Panc1 (cell line): ENCODE results near the gene WSCD2. TPM values are rescaled to one million over a fixed set of nuclear protein-coding genes. Genes with fewer than 3 reads are reported as not detected.

Experiments
- ATAC-seq: fragments of 200-7000 bp; cut with Tn5 transposase; 2 replicates; pipeline ENCODE4 v1.9.1; 2020; ENCODE audit warnings: mild to moderate bottlenecking, moderate library complexity
- BruUV-seq: library from RNA; stranded (reverse); fragments of 400-500 nt; replicated peaks from 2 replicates; lab custom pipeline; 2021; lab: Mats Ljungman, UMichigan
- CTCF ChIA-PET: fragments of 300-600 bp; sonication (Branson Sonifier 250); formaldehyde crosslinking; loops from one replicate; lab custom pipeline; 2022; ENCODE audit warnings: antibody characterized with exemption; lab: Charles Lee
- POLR2A ChIA-PET: fragments of 300-600 bp; sonication (Branson Sonifier 250); formaldehyde crosslinking; loops from one replicate; lab custom pipeline; 2022; ENCODE audit warnings: antibody characterized with exemption; lab: Charles Lee
- DNase-seq: peaks from one replicate; pipeline ENCODE4 v3.0.0-alpha.2; 2010; ENCODE audit warnings: low read depth, low spot score
- H3K27ac ChIP-seq: 2 replicates; pipeline ENCODE4 v1.5.1; 2011; ENCODE audit warnings: mild to moderate bottlenecking, low read length, inconsistent platforms
- H3K27me3 ChIP-seq: fragments of 200-500 bp; sonication (Bioruptor generic); 2 replicates; pipeline ENCODE4 v1.6.0; 2014; ENCODE audit warnings: low read length, inconsistent platforms; ENCODE audit not compliant: control insufficient read depth, insufficient read depth
- H3K36me3 ChIP-seq: fragments of 200-500 bp; sonication (Bioruptor generic); 2 replicates; pipeline ENCODE4 v1.5.1; 2014; ENCODE audit warnings: inconsistent platforms, mild to moderate bottlenecking, low read length, moderate library complexity; ENCODE audit not compliant: control insufficient read depth, insufficient read depth
- H3K4me1 ChIP-seq: 2 replicates; pipeline ENCODE4 v1.5.1; 2011; ENCODE audit warnings: inconsistent platforms, mild to moderate bottlenecking, low read length, moderate library complexity; ENCODE audit not compliant: control insufficient read depth, insufficient read depth
- H3K4me3 ChIP-seq, 2 experiments: 2 replicates each; pipeline ENCODE4 v1.5.1; 2011 to 2012; ENCODE audit warnings: low read depth in 2 of 2, low read length in 2 of 2, mild to moderate bottlenecking in 2 of 2, inconsistent platforms in 1 of 2, moderate library complexity in 1 of 2
- H3K9me3 ChIP-seq: fragments of 200-500 bp; sonication (Bioruptor generic); 2 replicates; pipeline ENCODE4 v1.5.1; 2014; ENCODE audit warnings: low read depth, mild to moderate bottlenecking, inconsistent platforms, low read length, moderate library complexity; ENCODE audit not compliant: control insufficient read depth, insufficient read depth
- CTCF ChIP-seq: fragments of 450-650 bp; IDR thresholded peaks from 2 replicates; pipeline ENCODE4 v1.5.1; 2017; ENCODE audit warnings: mild to moderate bottlenecking
- POLR2AphosphoS5 ChIP-seq: IDR thresholded peaks from 2 replicates; pipeline ENCODE4 v1.6.1; 2012; ENCODE audit warnings: mild to moderate bottlenecking, low read depth, low read length, moderate library complexity
- REST ChIP-seq, 2 experiments: IDR thresholded peaks; 2 replicates each; pipeline ENCODE4 v1.6.1; 2011 to 2012; ENCODE audit warnings: low read depth in 2 of 2, control low read depth in 1 of 2, low read length in 1 of 2, mild to moderate bottlenecking in 1 of 2, moderate library complexity in 1 of 2; ENCODE audit not compliant: insufficient read depth in 1 of 2
- SIN3A ChIP-seq: IDR thresholded peaks from 2 replicates; pipeline ENCODE4 v1.6.1; 2012; ENCODE audit warnings: low read depth, mild to moderate bottlenecking, low read length, moderate library complexity, borderline replicate concordance; ENCODE audit not compliant: insufficient read depth
- TCF7L2 ChIP-seq: IDR thresholded peaks from 2 replicates; pipeline ENCODE4 v1.6.1; 2011; ENCODE audit warnings: mild to moderate bottlenecking, low read depth, low read length, inconsistent platforms
- in situ Hi-C: cut with HindIII; loops from 2 replicates; pipeline ENCODE4 v1.10.0; 2016; ENCODE audit warnings: low sequenced_read_pairs, low pct_unique_long_range_greater_than_20kb
- intact Hi-C: fragments of 100-400 bp; cut with micrococcal nuclease; formaldehyde crosslinking; loops from one replicate; pipeline ENCODE4 v1.10.0; 2022; ENCODE audit not compliant: unreplicated experiment
- total RNA-seq: library from RNA; stranded (reverse); gene quantifications from one replicate; pipeline ENCODE4 v1.2.1, GENCODE V29; 2021; ENCODE audit not compliant: unreplicated experiment

Gene WSCD2
- total RNA-seq, 1 experiment from 2014 or later: 0.64 TPM

- no peak overlapping the region for H3K4me3 ChIP-seq
- intact Hi-C loops: no loop called here
- H3K9me3 ChIP-seq: no peaks in the 10 kb centered on the region
- in situ Hi-C loops: no loop called here
- ChIA-PET POLR2A (no interaction called here), CTCF (interaction anchor here (0.5 kb wide), 1 partner anchor 73 kb away, joined by 4 read pairs; no protein-coding TSS in a partner anchor)
- no peak for DNase-seq
- ATAC-seq: no peak
- no peaks in the 10 kb centered on the region for H3K4me1 ChIP-seq
- H3K27ac ChIP-seq: no peak overlapping the region
- peaks cover 5% of the 10 kb centered on the region for H3K27me3 ChIP-seq
- no peaks in the 10 kb centered on the region for H3K36me3 ChIP-seq
- no peak for TF ChIP-seq SIN3A
- no peak for TF ChIP-seq POLR2AphosphoS5
- no peak for TF ChIP-seq TCF7L2
- TF ChIP-seq REST (IDR thresholded peaks at IDR 0.05; ENCODE audit: insufficient read depth in 1 of 2, low read depth in 2 of 2, low read length in 1 of 2): no peak
- TF ChIP-seq CTCF: no peak
- no TSS peak for BruUV-seq
Observed at GRCh38 chr12:108236366-108236765, 107.3 kb downstream of the WSCD2 start.

GRCh38 chr12:108237272-108237671, 108.2 kb downstream of the WSCD2 start:
- H3K36me3 ChIP-seq: no peaks in the 10 kb centered on the region
- intact Hi-C loops: no loop called here
- no peak overlapping the region for H3K4me3 ChIP-seq
- no peaks in the 10 kb centered on the region for H3K4me1 ChIP-seq
- POLR2A ChIA-PET: no interaction called here
- CTCF ChIA-PET: interaction anchor here (0.5 kb wide), 1 partner anchor 1844 kb away, joined by 3 read pairs; no protein-coding TSS in a partner anchor
- no TSS peak for BruUV-seq
- DNase-seq: no peak
- ATAC-seq: peak; percentile 82
- no peaks in the 10 kb centered on the region for H3K9me3 ChIP-seq
- H3K27ac ChIP-seq: no peak overlapping the region
- in situ Hi-C loops: no loop called here
- H3K27me3 ChIP-seq: peaks cover 5% of the 10 kb centered on the region
- TF ChIP-seq TCF7L2: no peak
- TF ChIP-seq CTCF: peak; percentile 70

GRCh38 chr12:108238474-108238873, 109.4 kb downstream of the WSCD2 start:
- Histone ChIP-seq H3K36me3 (no peaks in the 10 kb centered on the region), H3K4me3 (no peak overlapping the region), H3K9me3 (no peaks in the 10 kb centered on the region), H3K4me1 (no peaks in the 10 kb centered on the region), H3K27ac (no peak overlapping the region), H3K27me3 (peaks cover 5% of the 10 kb centered on the region)
- ChIA-PET POLR2A (no interaction called here), CTCF (no interaction called here)
- in situ Hi-C loops (no loop called here), intact Hi-C loops (no loop called here)
- TF ChIP-seq CTCF (no peak), SIN3A (no peak), POLR2AphosphoS5 (no peak), TCF7L2 (no peak), REST (IDR thresholded peaks at IDR 0.05; ENCODE audit: insufficient read depth in 1 of 2, low read depth in 2 of 2, low read length in 1 of 2) (no peak)
- BruUV-seq: no TSS peak
- DNase-seq (no peak), ATAC-seq (no peak)
